ENCODE data around the gene ITPR2.

- TF ChIP-seq CTCF (IDR thresholded peaks at IDR 0.05) (no peak), POLR2AphosphoS5 (IDR thresholded peaks at IDR 0.05; ENCODE audit: insufficient read depth in 1 of 2, low read depth in 1 of 2) (no peak), POLR2A (IDR thresholded peaks at IDR 0.05) (no peak)
Observed at GRCh38 chr12:26761775-26762174, 71.2 kb downstream of the ITPR2 start.
